Bone marrow (tissue), 2 donors: ENCODE data around the gene MEIOSIN.
"Not testable (repeated sequence)": the region's sequence is repeated elsewhere in the genome, so short reads cannot be mapped to it uniquely, and the experiment has no call there.

Experiments used
- DNase-seq, 2 donors: peaks; one replicate each; lab custom pipeline; 2025; lab: John Stamatoyannopoulos, UW

MEIOSIN gene

DNA sequence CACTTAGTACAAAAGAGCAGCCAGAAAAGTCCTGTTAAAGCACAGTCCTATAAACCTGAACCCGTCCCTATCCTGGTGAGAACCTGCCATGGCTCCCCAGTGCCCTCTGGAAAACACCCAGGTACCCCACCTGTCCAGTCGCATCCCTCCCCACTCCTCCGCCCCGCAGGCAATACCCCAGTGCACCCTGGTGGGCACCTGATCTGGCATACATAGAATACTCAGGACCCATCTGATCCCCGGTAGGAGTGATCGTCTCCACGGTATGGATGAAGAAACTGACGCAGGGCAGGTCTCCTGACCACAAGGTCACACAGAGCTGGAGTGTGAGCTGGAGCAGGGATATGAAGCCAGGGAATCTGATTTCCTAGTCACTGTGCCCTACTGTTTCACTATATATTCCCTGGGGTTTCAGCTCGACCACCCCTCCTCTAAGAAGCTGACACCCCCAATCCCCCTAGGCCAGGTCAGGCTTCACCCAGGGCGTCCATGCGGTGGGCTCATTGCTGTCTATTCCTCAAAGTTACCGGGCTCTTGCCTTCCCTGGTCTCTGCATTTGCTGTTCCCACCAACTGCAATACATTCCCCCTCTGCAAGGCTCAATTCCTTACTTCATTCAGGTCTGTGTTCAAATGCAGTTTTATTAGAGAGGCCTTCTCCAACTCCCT is 15.1 kb upstream of the MEIOSIN start:
- no peak for DNase-seq

DNA sequence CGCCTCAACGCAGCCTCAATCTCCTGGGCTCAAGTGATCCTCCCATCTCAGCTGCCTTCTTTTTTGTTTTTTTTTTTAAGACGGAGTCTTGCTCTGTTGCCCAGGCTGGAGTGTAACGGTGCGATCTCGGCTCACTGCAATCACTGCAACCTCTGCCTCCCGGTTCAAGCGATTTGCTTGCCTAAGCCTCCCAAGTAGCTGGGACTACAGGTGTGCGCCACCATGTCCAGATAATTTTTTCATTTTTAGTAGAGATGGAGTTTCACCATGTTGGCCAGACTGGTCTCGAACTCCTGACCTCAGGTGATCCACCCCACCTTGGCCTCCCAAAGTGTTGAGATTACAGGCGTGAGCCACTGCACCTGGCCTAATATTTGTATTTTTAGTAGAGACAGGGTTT is 13.2 kb upstream of the MEIOSIN start:
- not testable (repeated sequence) for DNase-seq

DNA sequence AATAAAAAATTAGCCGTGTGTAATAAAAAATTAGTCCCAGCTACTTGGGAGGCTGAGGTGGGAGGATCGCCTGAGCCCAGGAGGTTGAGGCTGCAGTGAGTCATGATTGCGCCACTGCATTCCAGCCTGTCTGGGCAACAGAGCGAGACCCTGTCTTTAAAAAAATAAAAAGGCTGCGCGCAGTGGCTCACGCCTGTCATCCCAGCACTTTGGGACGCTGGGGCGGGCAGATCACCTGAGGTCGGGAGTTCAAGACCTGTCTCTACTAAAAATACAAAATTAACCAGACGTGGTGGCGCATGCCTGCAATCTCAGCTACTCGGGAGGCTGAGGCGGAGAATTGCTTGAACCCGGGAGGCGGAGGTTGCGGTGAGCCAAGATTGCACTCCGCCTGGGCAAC is 4.6 kb upstream of the MEIOSIN start:
- not testable (repeated sequence) for DNase-seq

DNA sequence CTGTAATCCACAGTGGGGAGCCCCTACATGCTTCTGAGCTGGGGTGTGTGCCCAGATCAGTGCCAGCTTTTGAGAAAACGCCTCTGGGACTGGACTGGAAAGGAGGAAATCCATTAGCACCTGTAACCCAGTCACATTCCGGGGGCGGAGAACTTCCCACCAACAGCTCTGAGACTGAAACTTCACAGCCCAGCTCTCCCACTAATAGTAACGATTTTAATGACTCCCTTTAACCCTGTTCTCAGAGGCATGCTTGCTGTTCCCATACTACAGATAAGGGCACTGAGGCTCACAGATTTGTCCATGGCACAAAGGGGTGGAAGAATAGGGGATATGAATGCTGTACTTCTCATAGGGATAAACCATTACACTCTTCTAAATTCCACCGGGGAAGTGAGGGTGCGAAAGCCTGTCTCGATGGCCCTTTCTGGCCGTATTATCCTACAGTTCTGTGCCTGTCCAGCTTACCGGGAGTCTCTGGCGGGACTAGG is 3.4 kb upstream of the MEIOSIN start:
- DNase-seq, result no peak

DNA sequence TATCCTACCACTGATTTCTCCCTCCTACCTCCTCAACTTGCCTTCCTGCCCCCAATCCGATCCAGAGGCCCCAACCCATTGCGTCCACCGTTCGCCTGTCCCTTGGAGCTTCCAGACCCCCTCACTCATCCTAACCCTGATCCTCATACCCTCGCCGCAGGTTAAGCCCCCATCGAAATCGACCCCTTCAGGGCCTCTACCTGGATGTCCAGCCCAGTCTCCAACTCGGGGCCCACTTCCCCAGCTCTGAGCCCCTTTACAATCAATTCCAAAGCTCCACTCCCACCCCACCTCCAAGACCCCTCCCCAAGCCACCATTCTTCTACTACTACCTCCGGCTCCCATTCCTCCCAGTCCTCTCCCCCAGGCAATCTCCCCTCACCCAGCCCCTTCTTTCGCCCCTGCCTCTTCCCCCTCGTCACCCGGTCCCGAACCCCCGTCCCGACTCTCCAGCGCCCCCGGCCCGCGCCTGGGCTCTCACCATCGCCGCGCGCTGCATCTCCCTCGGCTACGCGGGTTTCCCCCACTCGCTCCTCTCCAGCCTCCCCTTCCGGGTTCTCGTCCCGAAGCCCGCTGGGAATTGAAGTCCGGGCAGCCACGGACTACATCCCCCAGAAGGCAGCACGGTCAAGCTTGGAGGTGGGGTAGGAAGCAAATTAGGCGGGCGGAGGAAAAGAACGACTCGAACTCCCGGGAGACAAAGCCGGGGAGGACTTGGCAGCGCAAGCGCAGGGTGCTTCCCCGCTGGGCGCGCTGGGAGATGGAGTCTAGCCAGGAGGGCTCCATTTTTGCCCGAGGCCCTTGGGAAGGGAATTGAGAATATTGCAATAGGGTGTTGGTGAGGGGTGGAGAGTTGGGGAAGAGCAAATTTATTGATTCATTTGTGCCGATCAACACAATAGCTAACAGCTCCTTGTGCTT is 2.6 kb upstream of the MEIOSIN start, which contains the start of gene FBXO46:
TSS of gene FBXO46 (minus strand) at position 529 of the 921 bp plus-strand sequence. CDS start 17,401 bp downstream, outside the sequence.
- DNase-seq, result peak; percentile 68 to 97

DNA sequence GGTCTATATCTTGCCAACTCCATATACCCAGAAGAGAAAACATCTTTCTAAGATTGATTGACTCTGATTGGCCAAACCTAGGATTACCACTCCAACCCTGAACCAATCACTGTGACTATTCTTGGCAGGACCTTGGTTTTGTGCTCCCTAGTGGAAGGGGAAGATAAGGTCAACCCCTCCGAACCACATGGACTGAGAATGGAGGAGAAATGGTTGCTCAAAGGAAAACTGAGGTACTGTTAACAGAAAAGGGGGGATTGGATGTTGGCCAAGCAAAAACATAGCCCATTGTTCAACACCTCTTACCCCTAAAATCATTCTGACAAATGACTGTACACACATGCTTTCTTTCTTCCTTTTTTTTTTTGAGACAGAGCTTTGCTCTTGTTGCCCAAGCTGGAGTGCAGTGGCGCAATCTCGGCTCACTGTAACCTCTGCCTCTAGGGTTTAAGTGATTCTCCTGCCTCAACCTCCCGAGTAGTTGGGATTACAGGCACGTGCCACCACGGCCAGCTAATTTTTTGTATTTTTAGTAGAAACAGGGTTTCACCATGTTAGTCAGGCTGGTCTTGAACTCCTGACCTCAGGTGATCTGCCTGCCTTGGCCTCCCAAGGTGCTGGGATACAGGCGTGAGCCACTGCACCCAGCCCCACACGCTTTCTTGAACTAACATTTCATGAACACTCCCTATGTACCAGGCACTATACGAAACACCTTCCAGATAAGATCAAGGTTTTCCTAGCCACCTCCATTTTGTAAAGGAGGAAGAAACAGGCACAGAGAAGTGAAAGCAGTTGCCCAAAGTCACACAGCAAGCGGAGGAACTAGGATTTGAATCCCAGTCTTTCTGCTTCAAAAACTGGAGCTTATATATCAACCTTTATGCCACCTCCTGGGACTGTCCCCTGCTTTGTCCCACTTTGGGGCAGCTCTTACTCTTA is 6.5 kb downstream of the MEIOSIN start:
- DNase-seq, result no peak

DNA sequence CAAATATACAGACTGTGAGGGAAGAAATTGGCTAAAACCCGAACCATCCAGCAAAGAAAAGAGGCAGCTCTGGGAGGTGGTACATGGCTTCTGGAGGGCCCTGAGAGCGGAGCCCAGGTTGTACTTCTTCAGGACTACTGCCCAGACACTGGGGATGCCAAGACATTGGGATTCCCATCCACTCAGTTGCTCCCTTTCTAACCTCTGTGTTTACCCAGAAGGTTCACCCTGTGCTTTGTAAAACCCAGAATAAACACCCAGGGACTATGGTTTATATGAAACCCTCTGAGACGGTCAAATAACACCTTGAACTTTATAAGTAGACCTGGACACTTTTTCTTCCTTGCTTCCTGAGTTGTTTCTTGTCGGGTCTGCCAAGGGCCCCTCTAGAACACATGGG is 9.7 kb downstream of the MEIOSIN start:
- no peak for DNase-seq

DNA sequence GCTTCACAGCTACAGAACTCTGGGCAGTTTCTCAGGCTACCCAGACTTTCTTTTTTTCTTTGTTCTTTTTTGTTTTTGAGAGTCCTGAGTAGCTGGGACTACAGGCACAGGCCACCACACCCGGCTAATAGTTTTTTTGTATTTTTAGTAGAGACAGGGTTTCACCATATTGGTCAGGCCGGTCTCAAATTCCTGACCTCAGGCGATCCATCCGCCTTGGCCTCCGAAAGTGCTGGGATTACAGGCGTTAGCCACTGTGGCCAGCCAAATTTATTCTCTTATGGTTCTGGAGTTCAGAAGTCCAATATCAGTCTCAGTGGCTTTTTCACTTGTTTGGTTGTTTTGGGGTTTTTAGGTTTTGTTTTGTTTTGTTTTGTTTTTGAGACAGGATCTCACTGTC is 12.4 kb downstream of the MEIOSIN start:
- no peak for DNase-seq

DNA sequence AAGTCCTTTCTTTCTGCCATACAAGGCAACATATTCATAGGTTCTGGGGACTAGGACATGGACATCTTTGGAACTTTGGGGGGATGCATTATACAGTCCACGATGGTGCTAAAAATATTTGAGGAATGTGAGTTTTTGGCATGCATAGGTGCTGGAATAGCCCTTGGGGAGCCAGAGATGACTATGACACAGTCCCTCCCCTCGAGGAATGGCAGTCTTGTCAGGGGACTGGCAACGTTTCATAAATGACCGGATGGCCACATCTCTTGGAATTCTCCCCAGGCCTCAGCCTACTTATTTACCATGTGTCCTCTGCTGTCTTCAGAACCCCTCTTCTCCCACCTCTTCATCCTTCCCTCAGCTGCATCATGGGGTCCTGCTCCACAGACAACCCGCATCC is 13.6 kb downstream of the MEIOSIN start:
- DNase-seq, result no peak

DNA sequence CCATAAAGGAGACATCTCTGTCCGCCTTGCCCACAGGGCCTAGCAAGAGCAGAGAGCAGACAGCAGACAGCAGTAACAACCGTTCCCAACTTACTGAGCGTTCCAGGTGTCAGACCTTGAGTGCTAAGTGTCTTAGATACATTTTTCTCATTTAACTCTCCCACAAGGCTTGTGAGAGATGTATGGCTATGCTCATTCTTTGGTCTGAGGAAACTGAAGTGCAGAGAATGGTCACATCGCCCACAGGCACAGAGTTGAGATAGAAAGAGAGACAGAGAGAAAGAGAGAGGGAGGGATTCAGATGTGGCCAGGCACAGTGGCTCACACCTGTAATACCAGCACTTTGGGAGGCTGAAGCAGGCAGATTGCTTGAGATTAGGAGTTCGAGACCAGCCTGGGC is 14.3 kb downstream of the MEIOSIN start:
- DNase-seq, result no peak

DNA sequence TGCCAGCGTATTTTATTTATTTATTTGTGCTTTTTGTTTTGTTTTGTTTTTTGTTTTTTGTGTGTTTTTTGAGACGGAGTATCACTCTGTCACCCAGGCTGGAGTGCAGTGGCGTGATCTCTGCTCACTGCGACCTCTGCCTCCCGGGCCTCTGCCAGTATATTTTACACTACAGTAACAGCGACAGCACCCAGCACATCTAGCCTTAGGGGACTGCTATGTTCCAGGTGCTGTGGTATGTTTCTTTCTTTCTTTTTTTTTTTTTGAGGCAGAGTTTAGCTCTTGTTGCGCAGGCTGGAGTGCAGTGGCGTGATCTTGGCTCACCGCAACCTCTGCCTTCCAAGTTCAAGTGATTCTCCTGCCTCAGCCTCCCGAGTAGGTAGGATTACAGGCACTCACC is 18.2 kb downstream of the MEIOSIN start:
- not testable (repeated sequence) for DNase-seq

DNA sequence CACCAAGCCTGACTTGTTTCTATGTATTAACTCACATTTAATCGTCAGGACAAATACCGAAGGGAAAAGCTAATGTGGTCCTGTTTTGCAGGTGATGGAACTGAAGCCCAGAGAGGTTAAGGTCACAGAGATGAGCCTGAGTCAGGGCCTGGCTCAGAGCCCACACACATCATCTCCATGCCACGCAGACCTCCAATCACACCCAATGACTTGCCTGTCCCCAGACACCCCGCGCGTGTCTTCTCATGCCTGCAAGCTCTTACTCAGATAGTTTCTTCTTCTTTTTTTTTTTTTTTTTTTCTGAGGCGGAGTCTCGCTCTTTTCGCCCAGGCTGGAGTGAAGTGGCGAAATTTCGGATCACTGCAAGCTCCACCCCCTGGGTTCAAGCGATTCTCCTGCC is 19.4 kb downstream of the MEIOSIN start:
- DNase-seq, result no peak

DNA sequence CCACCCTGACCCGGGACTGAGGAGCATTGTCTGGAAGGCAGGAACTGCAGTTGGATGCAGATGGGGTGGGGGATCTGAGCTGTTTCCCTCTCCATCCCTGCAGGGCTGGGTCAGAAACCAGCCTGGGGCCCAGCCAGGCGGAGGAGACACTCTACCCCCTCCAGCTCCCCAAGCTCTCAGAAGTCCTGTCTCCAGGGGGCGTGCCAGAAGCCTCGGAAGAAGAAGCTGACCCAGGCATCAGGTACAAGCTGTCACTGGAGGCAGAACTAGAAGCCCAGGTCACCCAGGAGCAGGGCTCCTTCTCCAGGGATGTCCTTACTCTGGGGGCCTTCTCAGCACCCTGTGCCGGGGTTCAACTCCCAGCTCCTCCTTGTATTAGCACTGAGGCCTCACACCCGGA is 20.3 kb downstream of the MEIOSIN start:
- DNase-seq, result no peak

DNA sequence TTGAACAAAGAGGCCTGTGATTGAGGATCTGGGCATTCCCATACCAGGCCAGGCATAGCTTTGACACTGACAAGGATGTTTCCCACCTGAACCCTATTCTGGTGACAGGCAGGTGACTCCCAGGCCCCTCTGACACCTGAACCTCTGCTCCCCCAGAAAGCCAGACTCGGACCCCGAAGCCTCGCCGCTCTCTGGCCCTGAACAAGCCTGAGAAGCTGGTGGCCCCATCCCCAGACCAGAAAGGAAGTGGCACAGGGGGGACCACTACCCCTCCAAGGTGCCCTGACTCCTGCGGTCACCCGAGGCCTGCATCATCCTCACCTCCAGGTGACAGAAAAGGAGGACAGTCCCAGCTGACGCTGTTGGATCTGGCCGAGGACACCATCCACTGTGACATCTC is 21.1 kb downstream of the MEIOSIN start:
- DNase-seq, result no peak

DNA sequence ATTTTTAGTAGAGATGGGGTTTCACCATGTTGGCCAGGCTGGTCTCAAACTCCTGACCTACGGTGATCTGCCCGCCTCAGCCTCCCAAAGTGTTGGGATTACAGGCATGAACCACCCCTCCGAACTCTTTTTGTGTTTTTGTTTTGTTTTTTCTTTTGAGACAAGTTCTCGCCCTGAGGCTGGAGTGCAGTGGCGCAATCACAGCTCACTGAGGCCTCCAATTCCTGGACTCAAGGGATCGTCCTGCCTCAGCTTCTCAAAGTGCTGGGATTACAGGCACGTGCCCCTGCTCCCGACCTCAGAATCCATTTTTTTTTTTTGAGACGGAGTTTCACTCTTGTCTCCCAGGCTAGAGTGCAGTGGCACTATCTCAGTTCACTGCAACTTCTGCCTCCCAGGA is 24.5 kb downstream of the MEIOSIN start:
- no peak for DNase-seq

DNA sequence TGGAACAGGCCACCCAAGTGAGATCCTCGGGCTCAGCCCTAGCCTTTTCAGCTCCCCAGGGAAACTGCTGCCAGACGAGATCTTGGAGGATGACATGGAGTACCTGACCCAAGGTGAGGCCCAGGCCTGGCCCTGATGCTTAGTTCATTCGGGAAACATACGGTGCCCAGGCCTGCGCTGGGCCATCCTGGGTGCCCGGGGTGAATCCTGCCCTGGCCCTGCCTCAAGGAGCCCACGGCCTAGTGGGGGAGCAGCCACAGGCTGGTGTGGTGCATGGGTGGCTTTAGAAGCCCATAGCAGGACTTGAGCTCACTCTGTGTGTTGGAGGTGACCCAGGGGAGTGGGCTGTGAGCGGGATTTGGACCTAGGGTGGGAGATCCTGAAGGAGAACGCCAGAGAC is 25.7 kb downstream of the MEIOSIN start:
- DNase-seq, result no peak

DNA sequence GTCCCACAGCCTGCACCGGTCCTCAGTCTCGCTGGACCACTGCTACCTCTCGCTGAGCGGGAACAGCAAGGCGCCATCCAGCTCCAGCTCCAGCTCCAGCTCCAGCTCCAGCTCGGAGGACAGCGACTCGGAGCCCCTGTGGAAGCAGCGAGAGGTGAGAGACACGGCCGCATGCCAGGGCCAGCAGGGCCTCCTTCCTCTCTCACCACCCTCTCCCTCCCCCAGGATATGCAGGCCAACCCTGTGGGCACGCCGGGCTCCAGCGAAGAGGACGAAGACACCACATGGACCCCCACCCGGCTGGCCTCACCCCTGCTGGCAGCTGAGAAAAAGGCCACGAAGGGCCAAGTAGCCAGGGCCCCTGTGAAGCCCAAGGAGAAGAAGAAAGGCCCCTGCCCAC is 28.5 kb downstream of the MEIOSIN start:
- DNase-seq, result no peak

DNA sequence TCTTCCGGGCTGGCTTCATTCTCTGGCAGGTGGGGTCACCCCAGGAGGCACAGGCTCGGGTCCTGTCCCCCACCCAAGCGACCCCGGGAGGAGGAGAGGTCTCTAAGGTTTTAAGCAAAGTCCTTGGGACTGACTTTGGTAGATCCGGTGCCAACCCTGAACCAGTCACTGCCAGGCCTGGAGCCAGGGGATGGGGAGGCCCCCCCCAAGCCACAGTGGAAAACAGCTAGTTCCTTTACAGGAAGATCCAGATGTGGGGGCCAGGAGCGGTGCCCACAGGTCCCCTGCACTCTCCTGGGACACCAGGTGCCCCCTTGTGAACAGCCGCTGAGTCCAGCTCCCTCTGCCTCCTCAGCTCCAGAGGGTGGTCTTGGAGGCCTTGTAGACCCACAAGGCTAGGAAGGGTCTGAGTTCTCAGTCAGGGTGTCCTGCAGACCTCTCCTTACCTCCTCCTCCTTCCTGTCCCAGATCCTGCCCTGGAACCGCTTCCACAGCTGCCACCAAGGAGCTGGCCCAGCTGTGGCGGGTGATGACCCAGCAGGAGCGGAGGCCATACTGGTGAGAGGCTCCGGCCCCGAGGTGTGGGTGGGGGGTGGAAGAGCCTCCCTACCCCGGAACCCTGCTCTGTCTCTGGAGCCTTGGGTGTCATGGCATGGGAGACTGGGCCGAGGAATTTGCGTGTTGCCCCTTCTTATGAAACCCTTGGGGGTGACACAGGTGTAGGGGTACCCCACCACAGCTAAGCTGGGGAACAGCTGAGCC is 29.8 kb downstream of the MEIOSIN start:
- DNase-seq, result no peak

DNA sequence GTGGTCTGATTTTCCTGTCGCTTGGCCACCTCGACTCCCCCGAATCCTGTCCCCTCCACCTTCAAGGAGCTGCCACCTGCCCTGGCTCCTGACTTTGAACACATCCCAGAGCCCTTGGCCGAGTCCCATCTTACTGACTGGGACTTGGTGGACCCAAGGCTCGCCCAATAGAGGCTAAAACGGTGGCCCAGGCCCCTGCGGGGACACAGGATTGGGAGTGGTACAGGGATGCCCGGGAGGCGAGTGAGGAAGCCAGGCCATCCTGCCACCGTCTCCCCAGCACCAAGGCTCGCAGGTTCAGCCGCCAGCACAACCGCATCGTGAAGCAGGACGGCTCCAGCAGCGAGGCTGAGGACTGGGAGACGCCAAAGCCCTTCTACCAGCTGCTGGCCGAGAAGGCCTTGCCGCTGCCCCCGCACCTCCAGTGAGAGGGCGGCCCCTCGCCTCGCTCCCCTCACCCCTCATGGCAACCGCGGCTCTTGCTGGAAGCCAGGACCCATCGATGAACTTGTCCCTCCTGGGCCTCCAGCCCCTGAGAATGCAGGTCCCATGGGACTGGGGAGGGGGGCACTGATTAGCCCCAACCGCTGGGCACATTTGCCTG is 30.6 kb downstream of the MEIOSIN start:
- DNase-seq, result no peak

DNA sequence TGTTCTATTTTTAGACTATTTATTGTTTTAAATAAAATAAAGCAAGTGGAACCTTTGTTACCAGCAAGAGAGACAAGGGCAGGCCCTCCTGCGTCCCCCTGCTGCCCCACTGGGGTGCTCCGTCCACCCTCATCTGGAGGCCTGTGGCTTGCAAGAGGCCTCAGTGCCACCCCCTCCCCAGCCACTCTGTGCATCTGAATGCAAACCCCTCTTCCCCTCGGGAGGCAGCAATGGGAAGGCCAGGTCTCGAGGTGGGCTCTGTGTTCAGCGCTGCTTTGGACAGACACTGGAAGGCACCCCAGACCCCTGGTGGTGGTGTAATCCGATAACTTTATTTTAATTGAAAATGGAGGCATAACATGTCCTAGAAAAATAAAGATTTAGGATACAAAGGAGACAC is 31.2 kb downstream of the MEIOSIN start:
- DNase-seq, result no peak
